CD4-positive, alpha-beta T cell treated with Interferon alpha-2 for 1 hour (primary cell): ENCODE measurements around the gene PPP4R3A.
"Not testable (repeated sequence)": the region's sequence is repeated elsewhere in the genome, so short reads cannot be mapped to it uniquely, and the experiment has no call there.

Experiments
- DNase-seq, 2 donors: peaks; one replicate each; pipeline ENCODE4 v3.0.0-alpha.2; 2020 to 2022

PPP4R3A gene

GRCh38 chr14:91436266-91436665 is 73.8 kb downstream of the PPP4R3A start:
- not testable (repeated sequence) for DNase-seq

- DNase-seq: no peak
Observed at GRCh38 chr14:91429385-91429784, 80.7 kb downstream of the PPP4R3A start.

GRCh38 chr14:91428931-91429330 is 81.2 kb downstream of the PPP4R3A start:
- not testable (repeated sequence) for DNase-seq

- DNase-seq: not testable (repeated sequence)
Observed at GRCh38 chr14:91425531-91425944, 84.6 kb downstream of the PPP4R3A start.

- no peak for DNase-seq
Observed at GRCh38 chr14:91424813-91425530, 85.1 kb downstream of the PPP4R3A start.

- no peak for DNase-seq
Observed at GRCh38 chr14:91420686-91421085, 89.4 kb downstream of the PPP4R3A start.

- no peak for DNase-seq
Observed at GRCh38 chr14:91419451-91419850, 90.7 kb downstream of the PPP4R3A start.

- peak in 1 of 2 donors; percentile 80 for DNase-seq
Observed at GRCh38 chr14:91419044-91419397, 91.1 kb downstream of the PPP4R3A start.

GRCh38 chr14:91418387-91419043 is 91.6 kb downstream of the PPP4R3A start:
- DNase-seq: peak; percentile 75 to 88

GRCh38 chr14:91417983-91418386 is 92.1 kb downstream of the PPP4R3A start:
- DNase-seq: peak; percentile 65 to 73

- DNase-seq: peak; percentile 71 to 81
Observed at GRCh38 chr14:91417120-91417982, 92.8 kb downstream of the PPP4R3A start, which contains the start of gene CCDC88C. Gene CCDC88C, minus strand, starts transcription at chr14:91417820. Its CDS starts 130 bp downstream, at chr14:91417690.

- peak in 1 of 2 donors; percentile 46 for DNase-seq
Observed at GRCh38 chr14:91416744-91417119, 93.4 kb downstream of the PPP4R3A start.

- DNase-seq: peak; percentile 75 to 87
Observed at GRCh38 chr14:91415794-91416743, 94.0 kb downstream of the PPP4R3A start.

GRCh38 chr14:91414475-91414833 is 95.7 kb downstream of the PPP4R3A start:
- DNase-seq: no peak

- DNase-seq: peak; percentile 62 to 81
Observed at GRCh38 chr14:91413547-91414474, 96.3 kb downstream of the PPP4R3A start.

- DNase-seq: peak in 1 of 2 donors; percentile 41
Observed at GRCh38 chr14:91412939-91413338, 97.2 kb downstream of the PPP4R3A start.

- peak in 1 of 2 donors; percentile 51 for DNase-seq
Observed at GRCh38 chr14:91410771-91411536, 99.2 kb downstream of the PPP4R3A start.

- DNase-seq: peak; percentile 33 to 81
Observed at GRCh38 chr14:91409928-91410718, 100.0 kb downstream of the PPP4R3A start.

GRCh38 chr14:91409240-91409639 is 100.9 kb downstream of the PPP4R3A start:
- DNase-seq: not testable (repeated sequence)
